ENCODE measurements around the gene SLC10A2. TPM values are rescaled to one million over a fixed set of nuclear protein-coding genes. Genes with fewer than 3 reads are reported as not detected.

SLC10A2 gene
- total RNA-seq, 2 donors from 2014 or later: not detected

- no peaks in the 10 kb centered on the region for H3K36me3 ChIP-seq
- no peaks in the 10 kb centered on the region for H3K27me3 ChIP-seq
- no peak for DNase-seq (ENCODE audit: low spot score)
- TF ChIP-seq CTCF (IDR thresholded peaks at IDR 0.05): no peak
- no peak overlapping the region for H3K4me3 ChIP-seq
- no peaks in the 10 kb centered on the region for H3K4me1 ChIP-seq
- no peak overlapping the region for H3K27ac ChIP-seq
- H3K9me3 ChIP-seq: no peaks in the 10 kb centered on the region
These were observed 646 bp upstream of the SLC10A2 start for GRCh38 chr13:103066781-103067345.

GRCh38 chr13:103063376-103063775, 2.8 kb downstream of the SLC10A2 start:
- Histone ChIP-seq H3K27ac (no peak overlapping the region), H3K27me3 (no peaks in the 10 kb centered on the region), H3K4me3 (no peak overlapping the region), H3K4me1 (no peaks in the 10 kb centered on the region), H3K36me3 (no peaks in the 10 kb centered on the region), H3K9me3 (no peaks in the 10 kb centered on the region)
- TF ChIP-seq CTCF (IDR thresholded peaks at IDR 0.05): no peak
- no peak for DNase-seq (ENCODE audit: low spot score)

- Histone ChIP-seq H3K27ac (no peak overlapping the region), H3K27me3 (no peaks in the 10 kb centered on the region), H3K36me3 (no peaks in the 10 kb centered on the region), H3K9me3 (peaks cover 0 to 2% of the 10 kb centered on the region in 2 donors), H3K4me1 (no peaks in the 10 kb centered on the region), H3K4me3 (no peak overlapping the region)
- no peak for DNase-seq (ENCODE audit: low spot score)
- no peak for TF ChIP-seq CTCF (IDR thresholded peaks at IDR 0.05)
These were observed 4.1 kb downstream of the SLC10A2 start for GRCh38 chr13:103062079-103062478.

GRCh38 chr13:103056008-103056407, 10.2 kb downstream of the SLC10A2 start:
- Histone ChIP-seq H3K27ac (no peak overlapping the region), H3K36me3 (no peaks in the 10 kb centered on the region), H3K9me3 (peaks cover 0 to 13% of the 10 kb centered on the region in 2 donors), H3K4me3 (no peak overlapping the region), H3K4me1 (no peaks in the 10 kb centered on the region), H3K27me3 (no peaks in the 10 kb centered on the region)
- no peak for TF ChIP-seq CTCF (IDR thresholded peaks at IDR 0.05)
- no peak for DNase-seq (ENCODE audit: low spot score)

GRCh38 chr13:103055166-103055565, 11.1 kb downstream of the SLC10A2 start:
- Histone ChIP-seq H3K36me3 (no peaks in the 10 kb centered on the region), H3K27ac (no peak overlapping the region), H3K27me3 (no peaks in the 10 kb centered on the region), H3K9me3 (peaks cover 0 to 13% of the 10 kb centered on the region in 2 donors), H3K4me3 (no peak overlapping the region), H3K4me1 (no peaks in the 10 kb centered on the region)
- no peak for TF ChIP-seq CTCF (IDR thresholded peaks at IDR 0.05)
- no peak for DNase-seq (ENCODE audit: low spot score)

- Histone ChIP-seq H3K9me3 (no peaks in the 10 kb centered on the region), H3K27me3 (no peaks in the 10 kb centered on the region), H3K4me1 (no peaks in the 10 kb centered on the region), H3K27ac (no peak overlapping the region), H3K4me3 (no peak overlapping the region), H3K36me3 (no peaks in the 10 kb centered on the region)
- no peak for DNase-seq (ENCODE audit: low spot score)
- TF ChIP-seq CTCF (IDR thresholded peaks at IDR 0.05): no peak
These were observed 19.5 kb downstream of the SLC10A2 start for GRCh38 chr13:103046676-103047075.

Data from right atrium auricular region (tissue), 2 donors.